Keratinocyte (primary cell): ENCODE measurements around the gene C19orf25. TPM values are rescaled to one million over a fixed set of nuclear protein-coding genes. Genes with fewer than 3 reads are reported as not detected.

Source experiments
- DNase-seq: peaks from one replicate; pipeline ENCODE4 v3.0.0-alpha.2; 2011; ENCODE audit warnings: low read depth, missing footprints, low spot score
- FAIRE-seq: peaks from 2 replicates; lab custom pipeline; 2011; peaks lifted over from hg19 to GRCh38; lab: Jason Lieb, UNC
- H2AFZ ChIP-seq: 2 replicates; pipeline ENCODE4 v1.6.0; 2012; ENCODE audit warnings: low read length, control low read depth, inconsistent platforms; ENCODE audit not compliant: control insufficient read depth
- H3K27ac ChIP-seq: 2 replicates; pipeline ENCODE4 v1.5.1; 2011; ENCODE audit warnings: low read length; ENCODE audit not compliant: control insufficient read depth, insufficient read depth
- H3K27me3 ChIP-seq: 3 replicates; pipeline ENCODE4 v1.6.0; 2011; ENCODE audit warnings: low read length; ENCODE audit not compliant: control insufficient read depth, insufficient read depth; ENCODE audit errors: extremely low read depth
- H3K36me3 ChIP-seq, 2 experiments: 2 replicates in 1 of 2; 3 replicates in 1 of 2; pipeline ENCODE4 v1.5.1; 2011; ENCODE audit warnings: low read length in 2 of 2, mild to moderate bottlenecking in 1 of 2; ENCODE audit not compliant: control insufficient read depth in 2 of 2, insufficient read depth in 2 of 2; ENCODE audit errors: extremely low read depth in 1 of 2
- H3K4me1 ChIP-seq: 3 replicates; pipeline ENCODE4 v1.5.1; 2011; ENCODE audit warnings: low read length; ENCODE audit not compliant: control insufficient read depth, insufficient read depth; ENCODE audit errors: extremely low read depth
- H3K4me2 ChIP-seq: 3 replicates; pipeline ENCODE4 v1.6.0; 2011; ENCODE audit warnings: low read depth, low read length; ENCODE audit not compliant: control insufficient read depth, insufficient read depth; ENCODE audit errors: extremely low read depth
- H3K4me3 ChIP-seq, 3 experiments: fragments of 200-600 bp in 1 of 3; sonication (generic) in 1 of 3; 2 replicates in 2 of 3; 3 replicates in 1 of 3; pipeline ENCODE4 v1.5.1; 2011 to 2016; ENCODE audit warnings: low read length in 3 of 3, mild to moderate bottlenecking in 3 of 3, control low read depth in 2 of 3, inconsistent platforms in 1 of 3, low read depth in 1 of 3, mixed read lengths in 1 of 3, mixed run types in 1 of 3, moderate library complexity in 1 of 3; ENCODE audit not compliant: control insufficient read depth in 2 of 3, insufficient read depth in 2 of 3; ENCODE audit errors: extremely low read depth in 1 of 3
- H3K79me2 ChIP-seq: 2 replicates; pipeline ENCODE4 v1.6.0; 2012; ENCODE audit warnings: low read length; ENCODE audit not compliant: control insufficient read depth, insufficient read depth
- H3K9ac ChIP-seq: 3 replicates; pipeline ENCODE4 v1.6.0; 2011; ENCODE audit warnings: low read length; ENCODE audit not compliant: control insufficient read depth, insufficient read depth; ENCODE audit errors: extremely low read depth
- H3K9me1 ChIP-seq: 3 replicates; pipeline ENCODE4 v1.6.0; 2011; ENCODE audit warnings: low read length; ENCODE audit not compliant: control insufficient read depth, insufficient read depth; ENCODE audit errors: extremely low read depth
- H3K9me3 ChIP-seq: 2 replicates; pipeline ENCODE4 v1.5.1; 2012; ENCODE audit warnings: low read depth, low read length; ENCODE audit not compliant: control insufficient read depth
- H4K20me1 ChIP-seq: 3 replicates; pipeline ENCODE4 v1.6.0; 2011; ENCODE audit warnings: low read length; ENCODE audit not compliant: control insufficient read depth, insufficient read depth; ENCODE audit errors: extremely low read depth
- CTCF ChIP-seq, 3 experiments: IDR thresholded peaks in 1 of 3; conservative IDR thresholded peaks in 1 of 3; optimal IDR thresholded peaks in 1 of 3; 2 replicates in 2 of 3; 3 replicates in 1 of 3; pipeline versions ENCODE3 to v1.5.1; 2011; ENCODE audit warnings: low read length in 3 of 3, mild to moderate bottlenecking in 3 of 3, moderate library complexity in 2 of 3, control low read depth in 1 of 3, inconsistent platforms in 1 of 3; ENCODE audit not compliant: insufficient read depth in 2 of 3; ENCODE audit errors: extremely low read depth in 1 of 3
- EZH2 ChIP-seq: IDR thresholded peaks from one replicate; pipeline ENCODE4 v1.6.1; 2012; ENCODE audit warnings: inconsistent platforms, mild to moderate bottlenecking, low read length, moderate library complexity
- dilution Hi-C: fragments of 300-500 bp; cut with MboI; formaldehyde crosslinking; loops from one replicate; pipeline ENCODE4 v1.7.0; 2020; ENCODE audit warnings: low sequenced_read_pairs; ENCODE audit not compliant: extremely low pct_ligation_motif_present
- polyA plus RNA-seq, 5 experiments: library from polyadenylated mRNA; depleted of rRNA in 3 of 5; stranded (reverse) in 3 of 5; stranded (forward) in 1 of 5; unstranded in 1 of 5; fragments of >200 nt; gene quantifications; 1 replicate in 1 of 5; 2 replicates in 3 of 5; 3 replicates in 1 of 5; pipeline versions ENCODE4 v1.2.1 to v1.2.3, GENCODE V29; 2011 to 2012; ENCODE audit warnings: missing spikeins in 2 of 5, low read depth in 1 of 5, low replicate concordance in 1 of 5

The C19orf25 gene
- polyA plus RNA-seq, 1 donor (not counting 4 experiments of a cell fraction or from before 2014, with no cell fraction given): 11.2 TPM

DNA sequence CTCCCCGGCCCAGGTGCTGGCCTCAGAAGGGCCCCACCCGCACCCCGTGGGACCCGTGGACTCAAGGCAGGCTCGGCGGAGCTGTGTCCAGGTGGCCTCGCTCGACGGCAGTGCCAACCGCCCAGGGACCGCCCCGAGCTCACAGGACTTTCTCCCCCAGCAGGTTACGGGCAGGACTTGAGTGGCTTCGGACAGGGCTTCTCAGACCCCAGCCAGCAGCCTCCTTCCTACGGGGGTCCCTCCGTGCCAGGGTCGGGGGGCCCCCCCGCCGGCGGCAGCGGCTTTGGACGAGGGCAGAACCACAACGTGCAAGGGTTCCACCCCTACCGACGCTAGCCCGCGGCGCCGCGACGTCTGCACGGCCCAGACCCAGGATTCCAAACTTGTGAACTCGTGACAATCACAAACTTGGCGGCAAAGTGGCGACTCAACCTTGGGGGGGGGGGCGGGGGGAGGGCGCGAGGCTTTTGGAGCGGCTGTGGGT is 44.4 kb downstream of the C19orf25 start:
- TF ChIP-seq EZH2 (no peak), CTCF (optimal IDR thresholded peaks at IDR 0.05 in 1 of 3, IDR thresholded peaks at IDR 0.05 in 1 of 3, conservative IDR thresholded peaks at IDR 0.05 in 1 of 3; ENCODE audit: extremely low read depth in 1 of 3, insufficient read depth in 2 of 3, low read length in 3 of 3) (no peak)
- peaks cover 29 to 30% of the 10 kb centered on the region in 2 experiments for H3K36me3 ChIP-seq

GRCh38 chr19:1434040-1434366 is 45.0 kb downstream of the C19orf25 start:
- dilution Hi-C loops: no loop called here
- H3K4me1 ChIP-seq: no peaks in the 10 kb centered on the region
- H3K27ac ChIP-seq: no peak overlapping the region
- no peak overlapping the region for H2AFZ ChIP-seq
- DNase-seq (no peak), FAIRE-seq (no peak)
- no peaks in the 10 kb centered on the region for H3K27me3 ChIP-seq
- peaks cover 30 to 32% of the 10 kb centered on the region in 2 experiments for H3K36me3 ChIP-seq
- H3K9ac ChIP-seq: no peak overlapping the region
- H3K4me2 ChIP-seq: no peak overlapping the region
- no peaks in the 10 kb centered on the region for H4K20me1 ChIP-seq
- no peak overlapping the region for H3K4me3 ChIP-seq
- H3K9me1 ChIP-seq: no peaks in the 10 kb centered on the region
- TF ChIP-seq CTCF (optimal IDR thresholded peaks at IDR 0.05 in 1 of 3, IDR thresholded peaks at IDR 0.05 in 1 of 3, conservative IDR thresholded peaks at IDR 0.05 in 1 of 3; ENCODE audit: extremely low read depth in 1 of 3, insufficient read depth in 2 of 3, low read length in 3 of 3) (no peak), EZH2 (no peak)
- H3K79me2 ChIP-seq: peaks cover 26% of the 10 kb centered on the region
- no peaks in the 10 kb centered on the region for H3K9me3 ChIP-seq

More for the DNA sequence above, 44.4 kb downstream of the C19orf25 start:
- DNase-seq (no peak), FAIRE-seq (no peak)
- Histone ChIP-seq H3K27ac (no peak overlapping the region), H2AFZ (no peak overlapping the region), H3K4me3 (no peak overlapping the region), H3K4me2 (no peak overlapping the region), H3K9me3 (no peaks in the 10 kb centered on the region), H4K20me1 (peaks cover 5% of the 10 kb centered on the region), H3K9me1 (no peaks in the 10 kb centered on the region), H3K27me3 (no peaks in the 10 kb centered on the region), H3K9ac (no peak overlapping the region), H3K79me2 (peaks cover 26% of the 10 kb centered on the region), H3K4me1 (peaks cover 2% of the 10 kb centered on the region)
- dilution Hi-C loops: no loop called here
